Esophagus squamous epithelium (tissue), 4 donors: ENCODE results near the gene BMPR1B.

ENCODE experiments used
- POLR2A ChIP-seq, 4 donors: fragments of 450-650 bp; IDR thresholded peaks; one replicate each; pipeline ENCODE4 v1.6.1; 2017; ENCODE audit warnings: antibody characterized with exemption in 4 of 4, mild to moderate bottlenecking in 4 of 4, moderate library complexity in 3 of 4
- TF ChIP-seq, protein P1 (sequence below), 6 experiments: fragments of 450-650 bp in 4 of 6; fragments of 200-600 bp in 2 of 6; sonication (generic) in 2 of 6; IDR thresholded peaks; one replicate each; pipeline ENCODE4 v1.5.1; 2016 to 2019; ENCODE audit warnings: antibody characterized with exemption in 6 of 6, mild to moderate bottlenecking in 4 of 6, moderate library complexity in 4 of 6

DNA sequence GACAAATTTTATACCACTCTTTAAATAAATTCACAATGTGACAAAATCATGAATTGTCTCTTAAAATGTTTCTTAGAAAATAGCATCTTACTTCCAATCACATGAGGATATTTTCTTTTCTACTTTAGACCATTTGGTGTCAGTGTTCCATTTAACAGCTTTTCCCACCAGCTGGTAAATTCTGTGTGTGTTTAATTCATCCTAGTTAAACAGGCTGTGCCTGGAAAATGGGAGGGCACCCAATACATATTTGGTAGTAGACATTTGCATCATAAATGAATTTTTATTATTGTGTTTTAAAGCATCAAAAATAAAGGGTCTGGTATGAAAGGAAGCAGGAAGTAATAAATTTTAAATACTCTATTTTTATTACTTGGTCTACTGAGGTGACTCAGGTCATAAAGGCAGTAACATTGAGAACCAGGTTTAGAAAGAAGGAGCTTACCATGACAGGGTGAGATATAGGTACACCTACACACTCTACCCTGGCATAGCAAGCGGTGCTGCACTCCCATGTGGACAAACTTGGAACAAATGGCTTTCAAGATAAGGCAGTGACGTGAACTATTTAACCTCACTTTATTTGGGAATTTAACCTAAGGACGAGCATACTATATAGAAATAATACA lies 344.5 kb downstream of the BMPR1B start:
- TF ChIP-seq, protein P1, sequence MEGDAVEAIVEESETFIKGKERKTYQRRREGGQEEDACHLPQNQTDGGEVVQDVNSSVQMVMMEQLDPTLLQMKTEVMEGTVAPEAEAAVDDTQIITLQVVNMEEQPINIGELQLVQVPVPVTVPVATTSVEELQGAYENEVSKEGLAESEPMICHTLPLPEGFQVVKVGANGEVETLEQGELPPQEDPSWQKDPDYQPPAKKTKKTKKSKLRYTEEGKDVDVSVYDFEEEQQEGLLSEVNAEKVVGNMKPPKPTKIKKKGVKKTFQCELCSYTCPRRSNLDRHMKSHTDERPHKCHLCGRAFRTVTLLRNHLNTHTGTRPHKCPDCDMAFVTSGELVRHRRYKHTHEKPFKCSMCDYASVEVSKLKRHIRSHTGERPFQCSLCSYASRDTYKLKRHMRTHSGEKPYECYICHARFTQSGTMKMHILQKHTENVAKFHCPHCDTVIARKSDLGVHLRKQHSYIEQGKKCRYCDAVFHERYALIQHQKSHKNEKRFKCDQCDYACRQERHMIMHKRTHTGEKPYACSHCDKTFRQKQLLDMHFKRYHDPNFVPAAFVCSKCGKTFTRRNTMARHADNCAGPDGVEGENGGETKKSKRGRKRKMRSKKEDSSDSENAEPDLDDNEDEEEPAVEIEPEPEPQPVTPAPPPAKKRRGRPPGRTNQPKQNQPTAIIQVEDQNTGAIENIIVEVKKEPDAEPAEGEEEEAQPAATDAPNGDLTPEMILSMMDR (IDR thresholded peaks at IDR 0.05) = no peak
- no peak for TF ChIP-seq POLR2A (IDR thresholded peaks at IDR 0.05)
